ENCODE results near the gene RRP1B. TPM values are rescaled to one million over a fixed set of nuclear protein-coding genes. Genes with fewer than 3 reads are reported as not detected.

Gene RRP1B
- total RNA-seq (2021) (26.1 and 26.3 TPM in 2 replicates), Bru-seq, nascent RNA (percentile 69 among the genes with signal in this experiment), BruChase-seq, experiment 1, labeled RNA remaining after a 2-hour chase (percentile 79 among the genes with signal in this experiment), BruChase-seq, experiment 2, labeled RNA remaining after a 6-hour chase (percentile 88 among the genes with signal in this experiment)
- long read RNA-seq, partial matches to known transcripts, result 10 of 12 reads
- long read RNA-seq, other reads (novel, unspliced or antisense), result 2 of 12 reads

GRCh38 chr21:43659136-43660000 lies at the start of gene RRP1B, which contains the start of gene HSF2BP:
RRP1B (plus strand) TSS chr21:43659560; CDS start chr21:43659665, 105 bp downstream.
HSF2BP (minus strand) TSS chr21:43659488; CDS start chr21:43658096, 1,392 bp downstream.
- H3K36me3 ChIP-seq (ENCODE audit: low read depth), result no peaks in the 10 kb centered on the region
- H3K4me1 ChIP-seq (replicated peaks; ENCODE audit: insufficient read depth), result peaks cover 30% of the 10 kb centered on the region
- H3K27me3 ChIP-seq (ENCODE audit: insufficient read depth, low read depth), result no peaks in the 10 kb centered on the region
- TSS peak; percentile 55 for BruUV-seq (replicated peaks)
- H3K79me2 ChIP-seq (ENCODE audit: low read depth), result peaks cover 34% of the 10 kb centered on the region
- ChIA-PET CTCF (no interaction called here), POLR2A (ENCODE audit: unreplicated experiment) (no interaction called here)
- H4K20me1 ChIP-seq (ENCODE audit: insufficient read depth), result no peaks in the 10 kb centered on the region
- H3K4me2 ChIP-seq, result peak within 1 kb of the TSS; percentile 97
- no peaks in the 10 kb centered on the region for H3K9me2 ChIP-seq (ENCODE audit: insufficient read depth)
- peak within 1 kb of the TSS; percentile 65 for H3K27ac ChIP-seq
- no peak for TF ChIP-seq EZH2 (IDR thresholded peaks at IDR 0.05; ENCODE audit: low read depth)
- TF ChIP-seq, protein P1, sequence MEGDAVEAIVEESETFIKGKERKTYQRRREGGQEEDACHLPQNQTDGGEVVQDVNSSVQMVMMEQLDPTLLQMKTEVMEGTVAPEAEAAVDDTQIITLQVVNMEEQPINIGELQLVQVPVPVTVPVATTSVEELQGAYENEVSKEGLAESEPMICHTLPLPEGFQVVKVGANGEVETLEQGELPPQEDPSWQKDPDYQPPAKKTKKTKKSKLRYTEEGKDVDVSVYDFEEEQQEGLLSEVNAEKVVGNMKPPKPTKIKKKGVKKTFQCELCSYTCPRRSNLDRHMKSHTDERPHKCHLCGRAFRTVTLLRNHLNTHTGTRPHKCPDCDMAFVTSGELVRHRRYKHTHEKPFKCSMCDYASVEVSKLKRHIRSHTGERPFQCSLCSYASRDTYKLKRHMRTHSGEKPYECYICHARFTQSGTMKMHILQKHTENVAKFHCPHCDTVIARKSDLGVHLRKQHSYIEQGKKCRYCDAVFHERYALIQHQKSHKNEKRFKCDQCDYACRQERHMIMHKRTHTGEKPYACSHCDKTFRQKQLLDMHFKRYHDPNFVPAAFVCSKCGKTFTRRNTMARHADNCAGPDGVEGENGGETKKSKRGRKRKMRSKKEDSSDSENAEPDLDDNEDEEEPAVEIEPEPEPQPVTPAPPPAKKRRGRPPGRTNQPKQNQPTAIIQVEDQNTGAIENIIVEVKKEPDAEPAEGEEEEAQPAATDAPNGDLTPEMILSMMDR (conservative IDR thresholded peaks at IDR 0.05), result no peak
- no peaks in the 10 kb centered on the region for H3K9me3 ChIP-seq (ENCODE audit: insufficient read depth, low read depth)
- intact Hi-C loops (cut with micrococcal nuclease; ENCODE audit: unreplicated experiment), result loop anchor here (5.0 to 10.0 kb wide), 3 partner anchors 53 to 125 kb away; partner anchors contain the start of gene RRP1
- peaks cover 26% of the 10 kb centered on the region for H3F3A ChIP-seq (ENCODE audit: insufficient read depth, low read depth)
- DNase-seq, result peak; percentile 55 to 73
- H3K4me3 ChIP-seq, result peak within 1 kb of the TSS; percentile 91
- peak within 1 kb of the TSS; percentile 94 for H2AFZ ChIP-seq

DNA sequence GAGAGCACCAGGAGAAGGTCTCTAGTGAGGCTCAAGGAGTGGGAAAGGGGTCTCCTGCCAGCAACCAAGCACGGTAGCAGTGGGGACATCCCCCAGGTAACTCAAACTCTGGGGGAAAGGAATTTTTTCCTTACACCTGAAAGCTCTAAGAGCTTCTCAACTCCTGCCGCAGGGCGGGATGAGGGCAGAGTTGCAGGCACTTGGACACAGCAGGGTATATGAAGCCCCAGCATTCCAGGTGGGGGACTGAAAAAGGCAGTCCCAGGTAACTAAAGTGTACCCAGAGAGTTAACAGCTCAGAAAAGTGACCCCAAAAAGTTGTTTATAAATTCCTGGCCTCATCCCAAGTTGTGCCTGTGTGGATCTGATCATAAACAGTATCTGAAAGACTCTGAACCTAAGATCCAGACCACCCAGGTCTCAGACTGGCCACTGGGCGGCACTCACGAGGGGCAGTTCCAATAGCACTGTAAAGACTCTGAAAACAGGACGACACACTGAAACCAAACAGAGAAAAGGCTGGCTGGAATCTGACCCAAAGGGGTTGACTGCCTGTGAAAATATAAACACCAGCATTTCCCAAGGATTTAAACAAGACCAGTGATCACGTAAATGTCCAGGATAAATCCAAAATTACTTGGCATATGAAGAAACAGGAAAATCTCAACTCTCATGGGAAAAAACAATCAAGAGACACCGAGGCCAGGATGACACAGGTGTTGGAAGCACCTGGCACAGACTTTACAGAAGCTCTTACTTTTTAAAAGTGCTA lies 47.6 kb upstream of the RRP1B start:
- intact Hi-C loops (cut with micrococcal nuclease; ENCODE audit: unreplicated experiment), result no loop called here
- H3K4me3 ChIP-seq, result no peak overlapping the region
- BruUV-seq (replicated peaks), result no TSS peak
- H3K79me2 ChIP-seq (ENCODE audit: low read depth), result no peaks in the 10 kb centered on the region
- no peak overlapping the region for H3K4me2 ChIP-seq
- TF ChIP-seq, protein P1 (conservative IDR thresholded peaks at IDR 0.05), result peak; percentile 58
- TF ChIP-seq EZH2 (IDR thresholded peaks at IDR 0.05; ENCODE audit: low read depth), result no peak
- CTCF ChIA-PET, result interaction anchor here (0.7 kb wide), 1 partner anchor 9 kb away, joined by 5 read pairs; no protein-coding TSS in a partner anchor
- DNase-seq, result no peak
- H3K4me1 ChIP-seq (replicated peaks; ENCODE audit: insufficient read depth), result peaks cover 18% of the 10 kb centered on the region
- H3F3A ChIP-seq (ENCODE audit: insufficient read depth, low read depth), result no peaks in the 10 kb centered on the region
- no peak overlapping the region for H2AFZ ChIP-seq
- no peaks in the 10 kb centered on the region for H4K20me1 ChIP-seq (ENCODE audit: insufficient read depth)
- H3K9me2 ChIP-seq (ENCODE audit: insufficient read depth), result no peaks in the 10 kb centered on the region
- H3K9me3 ChIP-seq (ENCODE audit: insufficient read depth, low read depth), result no peaks in the 10 kb centered on the region
- H3K27me3 ChIP-seq (ENCODE audit: insufficient read depth, low read depth), result no peaks in the 10 kb centered on the region
- no peak overlapping the region for H3K27ac ChIP-seq
- POLR2A ChIA-PET (ENCODE audit: unreplicated experiment), result no interaction called here
- H3K36me3 ChIP-seq (ENCODE audit: low read depth), result no peaks in the 10 kb centered on the region
